ENCODE results near the gene ST6GALNAC4.
"Not testable (repeated sequence)": the region's sequence is repeated elsewhere in the genome, so short reads cannot be mapped to it uniquely, and the experiment has no call there.

Gene ST6GALNAC4

GRCh38 chr9:127874301-127875221 is 42.3 kb downstream of the ST6GALNAC4 start:
- TF ChIP-seq CTCF (conservative IDR thresholded peaks at IDR 0.05; ENCODE audit: low read depth, low read length) = no peak
- no peak overlapping the region for H3K4me3 ChIP-seq (ENCODE audit: low read depth, low read length)
- no peak for DNase-seq (ENCODE audit: low read depth)

- no peak overlapping the region for H3K4me3 ChIP-seq (ENCODE audit: low read depth, low read length)
- no peak for TF ChIP-seq CTCF (conservative IDR thresholded peaks at IDR 0.05; ENCODE audit: low read depth, low read length)
- DNase-seq (ENCODE audit: low read depth) = no peak
Observed at GRCh38 chr9:127873886-127874285, 43.0 kb downstream of the ST6GALNAC4 start.

GRCh38 chr9:127873223-127873691 is 43.6 kb downstream of the ST6GALNAC4 start:
- DNase-seq (ENCODE audit: low read depth) = no peak
- TF ChIP-seq CTCF (conservative IDR thresholded peaks at IDR 0.05; ENCODE audit: low read depth, low read length) = no peak
- H3K4me3 ChIP-seq (ENCODE audit: low read depth, low read length) = no peak overlapping the region

GRCh38 chr9:127872369-127873222 is 44.2 kb downstream of the ST6GALNAC4 start:
- no peak overlapping the region for H3K4me3 ChIP-seq (ENCODE audit: low read depth, low read length)
- no peak for TF ChIP-seq CTCF (conservative IDR thresholded peaks at IDR 0.05; ENCODE audit: low read depth, low read length)
- DNase-seq (ENCODE audit: low read depth) = no peak

- no peak for TF ChIP-seq CTCF (conservative IDR thresholded peaks at IDR 0.05; ENCODE audit: low read depth, low read length)
- no peak for DNase-seq (ENCODE audit: low read depth)
- no peak overlapping the region for H3K4me3 ChIP-seq (ENCODE audit: low read depth, low read length)
Observed at GRCh38 chr9:127871531-127871930, 45.3 kb downstream of the ST6GALNAC4 start.

GRCh38 chr9:127870887-127871286 is 46.0 kb downstream of the ST6GALNAC4 start:
- TF ChIP-seq CTCF (conservative IDR thresholded peaks at IDR 0.05; ENCODE audit: low read depth, low read length) = no peak
- H3K4me3 ChIP-seq (ENCODE audit: low read depth, low read length) = no peak overlapping the region
- DNase-seq (ENCODE audit: low read depth) = no peak

- H3K4me3 ChIP-seq (ENCODE audit: low read depth, low read length); DNase-seq (ENCODE audit: low read depth): not testable (repeated sequence)
Observed at GRCh38 chr9:127870153-127870491, 46.7 kb downstream of the ST6GALNAC4 start.

Data from choroid plexus epithelial cell (primary cell).